Stimulated activated CD8-positive, alpha-beta memory T cell treated with anti-CD3 and anti-CD28 coated beads, Interleukin-4, amount 100 ng/mL, for 1 hour (primary cell): Measurements from ENCODE around the gene RSPH10B2.
"Not testable (repeated sequence)": the region's sequence is repeated elsewhere in the genome, so short reads cannot be mapped to it uniquely, and the experiment has no call there.

Source experiments
- DNase-seq, 2 donors: peaks; one replicate each; pipeline ENCODE4 v3.0.0-alpha.2; 2020; ENCODE audit warnings: low read depth in 2 of 2, low spot score in 1 of 2

Gene RSPH10B2

DNA sequence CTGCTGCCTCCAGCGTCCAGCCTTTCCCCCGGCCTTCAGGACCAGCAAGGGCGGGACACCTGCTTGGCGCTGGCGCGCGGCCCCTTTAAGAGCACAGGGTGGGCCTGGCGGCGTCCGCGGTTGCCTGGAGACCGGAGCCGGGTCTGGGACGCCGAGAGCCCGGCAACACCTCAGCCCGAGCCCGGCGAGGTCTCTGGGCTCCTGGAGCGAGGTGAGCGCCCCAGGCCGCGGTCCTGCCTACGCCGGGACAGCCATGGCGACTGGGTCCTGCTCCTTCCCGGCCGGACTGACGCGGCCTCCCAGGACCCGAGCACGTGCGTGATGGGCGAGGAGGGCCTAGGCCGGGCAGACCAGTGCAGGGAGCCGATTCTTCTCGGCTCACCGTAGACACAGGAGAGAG, at the start of gene RSPH10B2:
Gene RSPH10B2 (plus strand): TSS at position 140 of the 400 bp plus-strand sequence. CDS start 3,575 bp downstream, outside the sequence.
- not testable (repeated sequence) for DNase-seq

DNA sequence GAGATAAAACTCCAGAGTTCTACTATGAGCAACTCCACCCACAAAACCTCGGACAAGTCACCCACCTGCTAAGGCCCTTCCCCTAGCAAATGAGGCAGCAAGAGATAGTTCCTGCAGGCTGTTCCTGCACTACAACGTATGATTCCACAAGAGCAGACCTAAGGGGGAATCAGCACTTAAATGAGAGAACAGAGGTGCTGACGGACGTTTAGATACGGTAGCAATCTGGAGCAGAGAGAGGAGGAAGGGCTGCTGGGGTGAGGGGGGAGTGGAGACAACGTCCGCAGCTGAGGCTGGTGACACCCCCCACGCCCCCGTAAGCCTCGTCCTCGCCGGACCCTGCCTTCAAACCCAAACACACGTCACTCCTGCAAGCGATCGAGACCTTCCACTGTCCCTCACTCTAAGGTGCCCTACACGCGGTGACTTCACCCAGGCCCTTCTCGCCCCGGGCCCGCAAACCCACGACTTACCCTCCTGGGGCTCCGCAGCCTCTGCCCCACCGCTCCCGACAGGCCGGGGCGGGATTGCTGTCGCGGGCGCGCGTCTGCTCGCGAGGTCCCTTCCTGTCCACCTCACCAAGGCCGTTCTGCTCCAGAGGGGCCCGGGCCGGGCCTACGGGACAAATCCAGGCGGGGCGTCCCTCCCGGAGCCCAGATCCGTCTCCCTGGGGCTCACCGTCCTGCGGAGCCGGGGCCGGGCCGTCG, 47.8 kb upstream of the RSPH10B2 start:
- peak in 1 of 2 donors; percentile 5 for DNase-seq

DNA sequence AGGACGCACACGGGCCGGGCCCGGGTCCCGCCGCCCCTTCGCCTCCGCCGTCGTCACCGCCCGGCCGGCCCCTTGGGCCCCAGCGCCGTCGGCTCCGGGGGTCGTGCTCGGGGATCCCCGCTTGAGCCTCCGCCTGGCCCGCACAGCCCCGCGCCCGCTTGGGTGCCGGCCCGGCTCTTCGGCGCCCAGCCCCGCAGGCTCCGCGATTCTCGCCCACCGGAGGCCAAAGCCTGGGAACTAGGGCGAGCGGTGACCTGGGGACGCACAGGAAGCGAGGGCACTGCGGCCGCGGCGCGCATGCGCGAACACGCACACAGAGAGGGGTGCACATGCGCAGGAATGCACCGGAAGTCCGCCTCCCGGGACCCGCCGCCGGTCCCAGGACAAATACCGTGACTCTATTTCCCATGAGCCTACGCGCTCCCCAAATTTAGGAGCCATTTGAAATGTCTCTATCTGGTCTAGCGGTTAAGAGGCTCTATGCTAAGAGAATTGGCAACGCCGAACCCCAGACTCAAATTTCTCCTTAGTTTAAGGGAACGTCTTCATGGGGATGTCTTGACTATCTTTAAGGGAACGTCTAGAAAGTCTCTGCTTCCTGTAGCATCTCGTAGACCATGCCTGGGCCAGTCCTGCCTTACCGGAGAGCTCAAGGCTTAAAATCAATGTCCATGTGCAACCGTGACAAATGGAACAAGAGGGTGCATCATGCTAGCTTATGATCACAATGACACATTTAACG, 47.1 kb upstream of the RSPH10B2 start, which contains the start of gene ZNF12:
Gene ZNF12 (minus strand): TSS at position 282 of the 742 bp plus-strand sequence. CDS start 1,774 bp downstream, outside the sequence.
- DNase-seq = peak; percentile 90 to 93

DNA sequence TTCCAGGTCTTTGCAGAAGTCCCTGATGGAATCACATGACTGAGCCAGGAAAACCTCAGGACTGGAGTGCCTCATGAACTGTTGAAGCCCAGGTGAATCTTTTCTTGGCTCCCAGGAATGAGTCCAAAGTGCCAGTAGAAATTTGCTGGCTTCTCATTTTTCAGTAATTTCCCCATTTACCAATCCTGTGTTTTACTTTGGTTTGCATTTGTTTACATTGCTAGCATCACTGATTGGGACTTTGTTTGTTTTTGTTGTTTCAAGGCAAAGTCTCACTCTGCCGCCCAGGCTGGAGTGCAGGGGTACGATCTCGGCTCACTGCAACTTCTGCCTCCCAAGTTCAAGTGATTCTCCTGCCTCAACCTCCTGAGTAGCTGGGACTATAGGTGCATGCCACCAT, 45.6 kb upstream of the RSPH10B2 start:
- no peak for DNase-seq

DNA sequence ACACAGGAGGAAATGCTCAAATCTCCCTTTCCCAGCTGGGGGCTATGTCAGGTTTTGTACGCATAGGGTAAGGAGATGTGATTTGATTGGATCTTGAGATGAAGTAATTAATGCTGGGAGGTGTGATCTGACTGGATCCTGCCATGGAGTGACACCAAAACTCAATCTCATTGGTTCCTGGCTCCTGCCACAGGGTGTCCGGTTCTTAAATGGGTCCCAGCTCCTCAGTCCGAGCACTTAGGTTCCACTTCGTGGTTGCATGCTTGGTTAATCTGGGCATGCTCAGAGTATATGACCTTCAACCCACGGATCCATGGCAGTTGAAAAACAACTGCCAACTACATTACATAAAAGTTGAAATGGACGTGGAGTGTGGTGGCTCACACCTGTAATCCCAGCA, 44.1 kb upstream of the RSPH10B2 start:
- DNase-seq = no peak

DNA sequence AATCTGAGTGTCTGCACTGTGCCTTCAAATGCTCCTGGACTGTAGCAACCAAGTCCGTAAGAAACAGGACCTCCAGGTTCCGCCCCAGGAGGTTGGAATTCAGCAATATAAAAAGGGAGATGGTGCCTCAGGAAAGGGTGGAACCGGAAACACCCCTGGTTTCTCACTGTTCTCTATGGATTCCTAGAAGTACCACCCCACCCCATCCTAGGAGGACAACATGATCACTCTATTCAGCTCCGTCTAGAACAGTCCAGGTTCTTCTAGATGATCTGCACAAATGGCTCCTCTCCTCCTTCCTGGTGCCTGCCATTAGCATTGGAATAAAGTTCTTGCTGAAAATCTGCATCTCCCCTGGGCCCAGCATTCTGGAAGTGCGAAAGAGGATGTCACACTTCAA, 39.5 kb upstream of the RSPH10B2 start:
- no peak for DNase-seq

DNA sequence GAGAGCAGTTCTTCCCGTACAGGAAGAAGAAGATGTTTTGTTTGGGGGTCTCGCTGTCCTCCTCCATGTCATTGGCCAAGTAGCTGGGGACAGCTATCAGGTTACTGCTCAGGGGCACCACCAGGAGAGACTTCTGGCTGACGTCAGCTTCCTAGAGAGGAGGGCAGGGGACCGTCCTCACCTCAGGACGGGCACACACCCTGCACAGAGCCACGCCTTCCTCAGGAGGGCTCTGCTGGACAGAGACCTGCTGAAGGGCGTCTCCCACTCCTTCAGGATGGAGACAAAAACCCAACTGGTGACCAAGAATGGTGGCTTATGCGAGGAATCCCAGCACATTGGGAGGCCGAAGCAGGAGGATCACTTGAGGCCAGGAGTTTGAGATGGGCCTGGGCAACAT, 38.0 kb upstream of the RSPH10B2 start:
- DNase-seq = not testable (repeated sequence)

DNA sequence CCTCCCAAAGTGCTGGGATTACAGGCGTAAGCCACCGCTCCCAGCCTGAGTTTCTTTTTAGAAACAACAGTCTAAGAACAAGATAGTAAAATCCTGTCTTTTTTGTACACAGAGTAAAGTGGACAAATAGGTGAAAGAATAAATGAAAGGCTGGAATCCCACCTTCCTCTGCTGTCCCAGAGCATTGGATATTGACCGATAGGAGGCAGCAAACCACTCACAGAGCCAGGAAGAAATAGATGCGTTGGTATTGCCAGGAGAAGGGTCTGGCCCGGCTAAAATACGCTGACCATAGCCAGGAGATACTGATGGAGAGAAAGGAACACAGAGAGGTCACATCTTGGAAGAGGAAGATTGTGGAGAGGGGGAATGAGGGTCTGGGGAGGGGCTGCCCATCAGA, 35.8 kb upstream of the RSPH10B2 start:
- no peak for DNase-seq

DNA sequence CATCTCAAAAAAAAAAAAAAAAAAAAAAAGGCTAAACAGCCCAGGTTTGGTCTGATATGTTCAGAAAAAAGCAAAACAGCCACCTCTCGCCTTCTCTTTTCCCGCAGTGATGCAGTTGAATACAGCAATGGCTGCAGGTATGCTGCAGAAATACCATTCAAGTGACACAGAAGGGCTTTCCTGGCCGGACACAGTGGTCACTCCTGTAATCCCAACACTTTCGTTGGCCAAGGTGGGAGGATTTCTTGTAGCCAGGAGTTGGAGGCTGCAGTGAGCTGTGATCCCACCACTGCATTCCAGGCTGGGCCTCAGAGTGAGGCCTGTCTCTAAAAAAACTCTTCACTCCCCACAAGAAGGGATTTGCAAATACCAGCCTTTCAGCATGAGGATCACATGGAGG, 29.6 kb upstream of the RSPH10B2 start:
- DNase-seq = not testable (repeated sequence)

DNA sequence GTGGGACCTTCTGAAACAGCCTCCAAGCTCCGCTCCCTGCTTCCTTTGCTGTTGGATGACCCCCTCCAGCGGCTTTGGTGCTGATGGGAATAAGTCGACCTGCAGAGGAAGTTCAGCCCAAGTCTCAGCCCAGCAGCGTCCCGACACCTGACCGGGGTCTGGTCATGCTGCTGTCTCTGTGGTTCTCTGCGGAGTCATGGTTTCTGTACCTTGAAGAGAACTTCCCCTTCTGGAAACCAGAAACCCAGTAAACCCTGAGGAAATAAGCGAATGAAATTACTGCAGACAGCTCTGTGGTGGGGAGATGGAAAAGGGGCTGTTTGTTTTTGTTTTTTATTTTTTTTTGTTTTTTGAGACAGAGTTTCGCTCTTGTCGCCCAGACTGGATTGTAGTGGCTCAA, 28.9 kb upstream of the RSPH10B2 start:
- no peak for DNase-seq

DNA sequence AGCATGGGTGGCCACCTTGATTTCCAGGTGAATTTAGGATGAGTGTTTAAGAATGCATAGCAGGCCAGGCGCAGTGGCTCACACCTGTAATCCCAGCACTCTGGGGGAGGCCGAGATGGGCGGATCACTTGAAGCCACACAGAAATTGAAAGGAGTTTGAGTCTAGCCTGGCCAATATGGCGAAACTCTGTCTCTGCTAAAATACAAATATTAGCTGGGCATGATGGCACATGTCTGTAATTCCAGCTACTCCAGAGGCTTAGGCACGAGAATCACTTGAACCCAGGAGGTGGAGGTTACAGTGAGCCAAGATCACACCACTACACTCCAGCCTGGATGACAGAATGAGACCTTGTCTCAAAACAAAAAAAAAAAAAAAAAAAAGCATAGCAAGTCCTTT, 27.6 kb upstream of the RSPH10B2 start:
- not testable (repeated sequence) for DNase-seq

DNA sequence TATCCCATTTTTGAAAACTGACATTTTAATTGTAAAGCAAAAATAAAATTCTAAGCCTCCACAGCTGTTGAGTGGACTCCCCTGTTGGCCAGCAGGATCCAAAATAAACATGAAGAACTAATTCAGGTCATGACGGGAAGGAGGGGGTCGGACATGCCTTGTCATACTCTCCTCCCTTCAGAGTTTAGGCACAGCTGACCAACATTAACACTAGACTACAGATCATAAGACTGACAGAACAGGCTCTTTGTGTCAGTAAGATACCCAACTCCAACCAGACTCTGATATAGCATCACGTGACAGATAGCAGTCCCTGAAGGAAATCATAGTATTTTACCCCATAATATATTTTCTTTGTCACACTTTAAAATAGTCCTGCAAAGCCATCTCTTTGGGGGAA, 26.2 kb upstream of the RSPH10B2 start:
- no peak for DNase-seq

DNA sequence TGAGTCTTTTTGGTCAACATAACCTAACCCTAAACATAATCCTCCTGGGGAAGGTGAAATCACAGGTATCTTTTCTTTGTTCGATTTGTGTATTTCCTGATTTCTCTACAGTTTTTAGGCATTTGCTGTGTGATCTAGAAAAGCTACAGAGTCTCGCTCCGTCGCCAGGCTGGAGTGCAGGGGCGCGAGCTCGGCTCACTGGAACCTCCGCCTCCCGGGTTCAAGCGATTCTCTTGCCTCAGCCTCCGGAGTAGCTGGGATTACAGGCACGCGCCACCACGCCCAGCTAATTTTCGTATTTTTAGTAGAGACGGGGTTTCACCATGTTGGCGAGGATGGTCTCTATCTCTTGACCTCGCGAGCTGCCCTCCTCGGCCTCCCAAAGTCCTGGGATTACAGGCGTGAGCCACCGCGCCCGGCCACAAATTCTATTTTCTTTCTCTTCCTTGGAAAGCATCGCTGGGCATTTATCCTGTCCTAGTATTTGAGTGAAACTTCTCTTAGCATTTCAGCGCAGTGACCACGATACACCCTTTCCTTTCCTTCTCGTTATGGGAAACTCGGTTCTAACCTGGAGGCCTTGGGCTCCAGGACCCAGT, 24.9 kb upstream of the RSPH10B2 start:
- DNase-seq = not testable (repeated sequence)

DNA sequence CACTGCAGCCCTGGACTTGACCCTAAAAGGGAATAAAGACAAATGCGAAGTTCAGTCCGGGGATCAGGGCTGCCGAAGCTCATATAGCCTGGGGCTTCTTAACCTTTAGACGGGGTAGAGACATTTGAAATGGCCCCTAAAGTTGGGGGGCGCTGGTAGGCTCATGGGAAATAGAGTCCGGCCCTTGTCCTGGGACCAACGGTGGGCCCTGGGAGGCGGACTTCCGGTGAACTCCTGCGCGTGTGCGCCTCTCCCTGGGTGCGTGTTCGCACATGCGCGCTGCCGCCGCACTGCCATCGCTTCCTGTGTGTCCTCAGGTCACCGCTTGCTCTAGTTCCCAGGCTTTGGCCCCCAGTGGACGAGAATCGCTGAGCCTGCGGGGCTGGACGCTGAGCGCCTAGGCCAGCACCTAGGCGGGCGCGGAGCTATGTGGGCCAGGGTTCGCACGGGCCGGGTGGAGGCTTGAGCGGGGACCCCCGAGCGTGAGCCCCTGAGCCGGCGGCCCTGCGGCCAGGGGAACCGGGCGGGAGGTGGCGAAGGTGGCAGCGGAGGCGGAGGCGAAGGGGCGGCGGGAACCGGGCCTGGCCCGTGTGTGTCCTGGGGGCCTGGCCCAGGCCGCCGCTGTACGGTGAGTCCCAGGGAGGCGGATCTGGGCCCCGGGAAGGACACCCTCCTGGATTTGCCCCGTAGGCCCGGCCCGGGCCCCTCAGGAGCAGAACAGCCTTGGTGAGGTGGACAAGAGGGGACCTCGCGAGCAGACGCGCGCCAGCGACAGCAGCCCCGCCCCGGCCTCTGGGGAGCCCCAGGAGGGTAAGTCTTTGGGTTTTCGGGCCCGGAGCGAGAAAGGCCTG, 24.2 kb upstream of the RSPH10B2 start:
- DNase-seq = peak; percentile 63 to 68

DNA sequence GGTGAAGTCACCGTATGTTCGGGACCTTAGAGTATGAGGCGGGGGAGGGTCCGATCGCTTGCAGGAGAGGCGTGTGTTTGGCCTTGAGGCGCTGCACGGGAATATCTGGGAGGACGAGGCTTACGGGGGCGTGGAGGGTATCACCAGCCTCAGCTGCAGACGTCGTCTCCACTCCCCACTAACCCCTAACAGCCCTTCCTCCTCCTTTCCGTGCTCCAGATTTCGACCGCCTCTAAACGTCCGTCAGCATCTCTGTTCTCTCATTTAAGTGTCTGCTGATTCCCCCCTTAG, 23.6 kb upstream of the RSPH10B2 start:
- DNase-seq = no peak

DNA sequence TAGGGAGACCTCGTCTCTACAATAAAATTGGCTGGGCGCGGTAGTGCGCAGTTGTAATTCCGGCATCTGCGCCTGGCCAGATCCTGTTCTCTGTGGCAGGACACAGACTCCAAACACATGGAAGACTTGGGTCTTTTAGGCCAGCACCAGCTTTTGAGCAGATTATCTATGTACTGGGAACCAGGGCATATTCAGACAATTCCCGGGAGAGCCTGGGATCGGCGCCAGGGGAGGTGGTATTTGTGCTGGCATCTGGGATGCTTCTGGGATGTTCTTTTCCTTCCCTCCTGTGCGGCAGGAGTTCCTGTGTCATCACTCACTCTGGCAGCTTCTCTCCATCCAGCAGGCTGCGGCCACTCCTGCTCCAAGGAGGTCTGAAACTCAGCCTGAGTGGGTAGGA, 15.5 kb upstream of the RSPH10B2 start:
- DNase-seq = not testable (repeated sequence)

DNA sequence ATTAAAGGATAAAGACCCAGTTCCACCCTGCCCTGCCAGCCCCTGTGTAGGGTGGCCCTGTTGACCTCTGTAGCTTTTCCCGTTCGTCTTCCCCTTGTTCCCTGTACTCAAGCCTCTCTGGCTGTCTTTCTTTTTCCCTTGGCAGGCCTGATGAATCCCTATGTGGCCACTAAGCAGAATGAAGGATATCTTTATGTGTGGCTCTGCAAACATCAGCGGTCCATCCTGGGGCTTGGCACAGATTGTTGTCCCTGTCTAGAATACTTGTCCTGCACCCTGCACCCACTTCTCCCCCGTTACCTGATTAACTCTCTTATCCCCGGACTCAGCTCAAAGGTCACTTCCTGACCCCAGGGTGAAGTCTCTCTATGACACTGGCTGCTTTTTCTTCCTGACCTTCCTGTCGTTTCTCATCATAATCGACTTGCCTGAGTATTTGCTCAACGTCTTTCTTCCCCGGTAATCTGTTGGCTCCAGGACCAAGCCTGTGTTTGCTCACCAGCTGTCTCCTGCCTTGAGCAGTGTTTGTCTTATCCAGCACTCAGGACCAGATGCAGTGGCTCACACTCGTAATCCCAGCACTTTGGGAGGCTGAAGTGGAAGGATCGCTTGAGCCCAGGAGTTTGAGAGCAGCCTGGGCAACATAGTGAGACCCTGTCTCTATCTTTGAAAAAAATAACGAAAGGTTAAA, 9.3 kb upstream of the RSPH10B2 start:
- not testable (repeated sequence) for DNase-seq

DNA sequence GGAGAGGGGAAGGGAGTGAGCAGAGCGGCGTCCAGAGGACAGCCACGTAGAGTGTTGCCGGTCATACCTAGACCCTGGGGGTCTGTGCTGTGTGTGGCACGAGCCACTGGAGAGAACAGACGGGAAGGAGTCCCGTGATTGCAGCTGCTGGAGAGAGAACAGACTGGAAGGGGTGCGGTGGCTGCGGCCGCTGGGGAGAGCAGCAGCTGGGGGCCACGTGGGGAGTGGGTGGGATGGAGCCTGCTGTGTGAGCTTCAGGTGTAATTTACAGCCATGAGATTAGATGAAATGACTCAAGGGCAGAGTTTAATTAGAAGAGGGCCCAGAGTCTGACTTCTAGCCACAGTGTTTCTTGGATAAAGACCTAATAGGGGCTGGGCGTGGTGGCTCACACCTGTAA, 4.6 kb upstream of the RSPH10B2 start:
- not testable (repeated sequence) for DNase-seq

DNA sequence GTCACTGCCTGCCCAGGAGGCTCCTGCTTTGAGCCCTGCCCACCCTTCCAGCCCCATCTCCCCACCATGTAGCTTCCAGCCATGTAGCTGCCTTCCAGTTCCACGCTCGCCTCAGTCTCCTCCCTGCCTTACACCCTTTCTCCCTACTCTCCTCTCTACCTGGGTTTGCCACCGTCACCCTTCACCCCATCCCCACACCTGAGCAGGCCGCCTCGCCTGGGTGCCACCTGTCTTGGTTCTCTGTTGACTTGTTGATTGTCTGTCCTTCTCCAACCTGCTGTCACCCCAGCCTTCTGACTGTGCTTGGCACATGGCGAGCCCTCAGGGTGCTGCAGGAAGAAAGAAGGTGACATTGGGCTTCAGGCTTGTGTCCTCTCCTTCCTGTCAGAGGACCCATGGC, 3.7 kb upstream of the RSPH10B2 start:
- DNase-seq = not testable (repeated sequence)

DNA sequence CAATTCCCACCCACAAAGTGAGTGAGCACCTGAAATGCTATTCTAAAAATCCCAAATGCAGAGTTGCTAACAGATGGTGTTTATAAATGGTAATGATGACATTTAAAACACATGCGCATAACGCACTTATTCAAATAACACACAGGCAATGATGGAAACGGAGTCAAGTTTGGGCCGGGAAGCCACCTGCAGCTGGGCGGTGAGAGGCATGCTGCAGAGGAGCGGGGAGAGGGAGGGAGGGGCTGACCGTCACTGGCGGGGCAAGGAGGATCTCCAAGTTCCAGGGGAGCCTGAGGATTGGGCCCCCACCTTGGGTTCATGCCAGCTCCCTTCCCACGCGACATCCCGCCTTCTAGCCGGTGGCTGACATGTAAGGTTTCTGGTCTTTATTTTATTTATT, 7.3 kb downstream of the RSPH10B2 start:
- not testable (repeated sequence) for DNase-seq

DNA sequence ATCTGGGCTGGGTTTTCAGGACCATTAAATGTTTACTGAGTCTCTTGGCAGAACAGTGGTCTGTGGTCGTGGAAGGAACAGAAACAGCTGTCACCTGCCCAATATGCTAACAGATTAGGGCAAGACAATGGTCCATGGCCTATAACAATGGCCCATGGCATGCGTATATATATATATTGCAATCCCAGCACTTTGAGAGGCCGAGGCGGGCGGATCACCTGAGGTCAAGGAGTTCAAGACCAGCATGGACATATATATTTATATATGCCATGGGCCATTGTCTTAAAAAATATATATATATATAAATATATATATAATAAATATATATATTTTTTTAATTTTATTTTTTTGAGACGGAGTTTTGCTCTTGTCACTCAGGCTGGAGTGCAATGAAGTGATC, 27.7 kb downstream of the RSPH10B2 start:
- DNase-seq = not testable (repeated sequence)
